ENCODE results near the gene UNC13A. TPM values are rescaled to one million over a fixed set of nuclear protein-coding genes. Genes with fewer than 3 reads are reported as not detected.
"Not testable (repeated sequence)": the region's sequence is repeated elsewhere in the genome, so short reads cannot be mapped to it uniquely, and the experiment has no call there.

Gene UNC13A
- polyA plus RNA-seq, 1 donor: 0.33 TPM

DNA sequence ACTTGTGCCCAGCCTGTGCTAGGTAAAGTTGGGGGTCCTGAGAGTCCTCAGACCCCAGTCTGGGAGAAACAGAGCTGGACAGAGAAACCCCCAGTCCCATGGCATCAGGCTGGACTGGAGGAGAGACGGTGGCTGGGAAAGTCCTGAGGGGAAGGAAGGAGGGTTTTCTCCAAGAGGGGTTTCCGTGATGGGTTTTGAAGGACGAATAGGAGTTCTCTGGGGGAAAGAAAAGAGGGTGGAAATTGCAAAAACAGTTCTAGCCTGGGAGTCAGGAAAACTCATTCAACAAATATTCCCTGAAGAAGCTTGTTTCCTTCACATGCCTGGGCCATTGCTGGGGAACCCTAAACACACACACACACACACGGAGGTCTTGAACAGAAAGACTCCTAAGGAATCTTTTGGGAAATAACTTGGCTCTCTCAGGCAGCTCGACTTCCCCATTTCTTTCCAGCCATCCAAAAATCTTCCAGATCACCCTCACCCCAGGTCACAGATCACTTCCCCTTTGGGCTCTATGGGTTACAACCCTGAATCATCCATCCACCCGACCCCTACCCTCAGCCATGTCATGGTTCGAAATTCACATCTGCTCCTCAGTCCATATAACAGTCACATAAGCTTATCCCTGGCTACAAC is 85.2 kb downstream of the UNC13A start:
- DNase-seq: no peak

DNA sequence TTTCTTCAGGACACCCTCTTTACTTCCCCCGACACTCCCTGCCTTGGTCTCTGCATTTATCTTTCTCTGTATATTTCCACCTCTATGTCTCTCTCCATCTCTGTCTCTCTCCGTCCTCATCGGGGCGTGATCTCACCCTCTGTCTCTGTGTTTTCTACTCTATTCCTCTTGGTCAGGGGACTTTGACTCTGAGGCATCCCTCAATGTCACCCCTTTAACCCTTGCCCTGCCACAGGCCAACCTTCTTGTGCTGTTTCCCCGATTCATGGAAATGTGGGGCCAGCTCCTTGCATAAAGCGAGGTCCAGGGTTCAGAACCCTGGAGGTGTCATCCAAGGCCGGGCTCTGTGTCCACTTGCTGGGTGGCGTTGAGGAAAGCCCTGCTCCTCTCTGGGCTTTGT is 85.9 kb downstream of the UNC13A start:
- DNase-seq: no peak

DNA sequence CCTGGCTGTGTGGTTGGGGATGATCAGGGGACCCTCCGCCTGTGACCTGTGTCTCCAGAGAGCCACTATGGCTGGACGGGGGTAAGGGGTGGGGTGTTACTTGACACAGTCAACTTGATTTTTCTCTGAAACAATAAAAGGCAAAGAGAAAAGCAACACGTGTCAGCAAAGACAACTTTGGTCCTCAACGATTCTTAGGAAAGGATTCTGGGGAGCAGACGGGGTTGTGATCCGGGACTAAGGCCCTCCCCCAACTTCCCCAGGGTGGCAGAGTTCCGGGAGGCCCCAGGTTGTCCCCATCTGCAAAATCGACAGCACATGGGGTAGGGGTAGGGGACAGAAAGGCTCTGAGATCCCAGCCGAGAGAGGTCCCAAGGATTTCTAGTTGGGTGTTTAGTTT is 86.5 kb downstream of the UNC13A start:
- no peak for DNase-seq

DNA sequence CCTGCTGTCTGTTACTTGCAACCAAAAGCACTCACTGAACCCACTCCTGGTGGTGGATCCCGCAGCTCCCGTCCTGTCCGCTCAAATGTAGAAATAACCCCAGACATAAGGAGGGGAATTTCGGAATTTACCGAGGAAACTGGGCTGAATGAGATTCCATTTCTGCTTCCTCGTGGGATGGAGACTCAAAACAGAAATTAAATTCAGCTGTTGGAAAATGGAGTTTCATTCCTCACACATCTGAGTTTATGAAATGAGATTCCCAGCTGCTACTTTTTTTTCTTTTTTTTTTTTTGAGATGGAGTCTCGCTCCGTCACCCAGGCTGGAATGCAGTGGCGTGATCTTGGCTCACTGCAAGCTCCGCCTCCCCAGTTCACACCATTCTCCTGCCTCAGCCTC is 88.4 kb downstream of the UNC13A start:
- no peak for DNase-seq

DNA sequence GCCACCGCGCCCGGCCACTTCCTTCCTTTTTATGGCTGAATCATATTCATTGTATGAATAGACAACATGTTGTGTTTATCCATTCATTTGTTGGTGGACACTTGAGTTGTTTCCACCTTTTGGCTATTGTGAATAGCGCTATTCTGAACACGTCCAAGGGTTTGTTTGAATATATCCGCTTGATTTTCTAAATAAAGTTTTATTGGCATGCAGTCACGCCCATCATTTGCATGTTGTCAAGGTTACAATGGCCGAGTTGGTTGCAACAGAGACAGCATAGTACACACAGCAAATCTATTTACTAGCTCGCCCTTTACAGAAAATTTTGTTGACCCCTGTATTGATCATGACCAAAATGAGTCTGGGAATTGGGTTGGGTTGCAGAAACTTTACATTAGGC is 89.2 kb downstream of the UNC13A start:
- DNase-seq: no peak

DNA sequence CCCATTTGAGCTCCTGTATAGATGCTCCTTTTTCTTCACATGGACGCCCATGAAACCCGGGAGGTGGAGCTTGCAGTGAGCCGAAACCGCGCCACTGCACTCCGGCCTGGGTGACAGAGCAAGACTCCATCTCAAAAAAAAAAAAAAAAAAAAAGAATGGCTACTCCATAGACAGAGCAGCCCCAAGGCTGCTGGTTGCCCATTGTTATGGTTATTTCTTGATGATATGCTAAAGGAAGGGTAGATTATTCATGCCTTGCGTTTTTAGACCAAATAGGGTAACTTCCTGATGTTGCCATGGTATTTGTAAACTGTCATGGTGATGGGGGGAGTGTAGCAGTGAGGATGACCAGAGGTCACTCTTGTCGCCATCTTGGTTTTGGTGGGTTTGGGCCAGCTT is 90.1 kb downstream of the UNC13A start:
- DNase-seq: not testable (repeated sequence)

DNA sequence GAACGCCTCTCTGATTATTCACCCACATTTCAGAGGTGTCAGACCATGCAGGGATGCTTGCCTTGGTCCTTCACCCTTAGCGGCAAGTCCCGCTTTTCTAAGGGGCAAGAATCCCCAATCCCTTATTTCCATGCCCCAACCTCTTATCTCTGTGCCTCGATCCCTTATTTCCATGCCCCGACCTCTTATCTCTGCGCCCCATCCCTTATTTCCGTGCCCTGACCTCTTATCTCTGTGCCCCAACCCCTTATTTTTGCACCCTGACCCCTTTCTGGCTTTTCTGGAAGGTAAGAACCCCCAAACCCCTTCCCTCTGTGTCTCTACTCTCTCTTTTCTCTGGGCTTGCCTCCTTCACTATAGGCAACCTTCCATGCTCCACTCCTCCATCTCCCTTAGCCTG is 93.9 kb downstream of the UNC13A start:
- not testable (repeated sequence) for DNase-seq

DNA sequence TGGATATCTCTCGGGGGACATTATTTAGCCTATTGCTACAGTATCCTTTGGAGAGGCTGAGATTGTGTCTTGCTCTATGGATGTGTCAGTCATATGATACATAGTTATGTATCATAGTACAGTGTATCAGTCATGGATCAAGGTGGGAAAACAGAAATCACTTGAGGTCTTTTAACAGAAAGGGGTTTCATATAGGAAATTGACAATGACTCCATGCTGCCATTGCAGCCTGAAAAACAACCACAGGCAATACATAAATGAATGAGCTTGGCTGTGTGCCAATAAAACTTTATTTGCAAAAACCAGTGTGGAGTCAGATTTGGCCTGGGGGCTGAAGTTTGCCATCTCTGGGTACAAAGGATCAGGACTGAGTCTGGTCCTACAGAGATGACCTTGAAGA is 97.3 kb downstream of the UNC13A start:
- no peak for DNase-seq

DNA sequence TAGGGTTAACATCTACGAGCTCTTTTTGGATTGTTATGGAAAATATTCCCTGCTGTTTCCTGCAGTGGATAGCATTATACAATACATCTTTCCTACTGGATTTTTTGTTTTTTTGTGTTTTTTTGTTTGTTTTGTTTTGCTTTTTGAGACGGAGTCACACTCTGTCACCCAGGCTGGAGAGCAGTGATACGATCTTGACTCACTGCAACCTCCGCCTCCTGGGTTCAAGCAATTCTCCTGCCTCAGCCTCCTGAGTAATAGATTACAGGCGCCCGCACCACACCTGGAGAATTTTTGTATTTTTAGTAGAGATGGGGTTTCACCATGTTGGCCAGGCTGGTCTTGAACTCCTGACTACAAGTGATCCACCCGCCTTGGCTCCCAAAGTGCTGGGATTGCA is 102.8 kb downstream of the UNC13A start:
- DNase-seq: not testable (repeated sequence)

DNA sequence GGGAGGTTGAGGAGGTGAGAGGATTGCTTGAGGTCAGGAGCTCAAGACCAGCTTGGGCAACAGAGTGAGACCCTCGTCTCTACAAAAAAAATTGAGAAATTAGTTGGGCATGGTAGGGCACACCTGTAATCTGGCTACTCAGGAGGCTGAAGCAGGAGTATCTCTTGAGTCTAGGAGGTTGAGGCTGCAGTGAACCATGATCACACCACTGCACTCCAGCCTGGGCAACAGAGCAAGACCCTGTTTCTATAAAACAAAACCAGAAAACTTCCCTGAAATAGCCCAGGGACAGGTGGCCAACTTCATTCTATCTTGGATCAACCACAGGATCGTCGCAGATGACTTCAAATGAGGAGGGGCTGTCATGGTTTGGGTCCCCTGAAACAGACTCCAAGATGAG is 104.0 kb downstream of the UNC13A start:
- DNase-seq: no peak

DNA sequence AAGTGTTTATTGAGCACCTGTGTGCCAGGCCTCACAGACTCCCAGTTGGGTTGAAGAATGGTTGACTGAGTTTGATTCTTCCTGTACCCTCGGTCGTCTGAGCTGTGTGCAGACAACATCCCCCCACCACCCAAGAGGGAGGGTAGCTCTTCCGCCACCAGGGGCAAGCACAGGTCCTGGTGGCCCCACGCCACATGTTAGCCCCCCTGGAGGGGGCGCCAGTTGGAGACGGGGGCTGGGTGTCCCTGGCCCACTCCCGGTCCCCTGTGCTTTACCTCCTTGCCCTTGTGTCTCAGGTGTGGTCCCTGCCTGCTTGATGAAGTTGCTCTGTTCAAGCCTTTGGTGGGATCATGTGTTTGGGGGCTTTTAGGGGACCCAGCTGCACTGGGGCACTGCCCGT is 105.5 kb downstream of the UNC13A start:
- no peak for DNase-seq

DNA sequence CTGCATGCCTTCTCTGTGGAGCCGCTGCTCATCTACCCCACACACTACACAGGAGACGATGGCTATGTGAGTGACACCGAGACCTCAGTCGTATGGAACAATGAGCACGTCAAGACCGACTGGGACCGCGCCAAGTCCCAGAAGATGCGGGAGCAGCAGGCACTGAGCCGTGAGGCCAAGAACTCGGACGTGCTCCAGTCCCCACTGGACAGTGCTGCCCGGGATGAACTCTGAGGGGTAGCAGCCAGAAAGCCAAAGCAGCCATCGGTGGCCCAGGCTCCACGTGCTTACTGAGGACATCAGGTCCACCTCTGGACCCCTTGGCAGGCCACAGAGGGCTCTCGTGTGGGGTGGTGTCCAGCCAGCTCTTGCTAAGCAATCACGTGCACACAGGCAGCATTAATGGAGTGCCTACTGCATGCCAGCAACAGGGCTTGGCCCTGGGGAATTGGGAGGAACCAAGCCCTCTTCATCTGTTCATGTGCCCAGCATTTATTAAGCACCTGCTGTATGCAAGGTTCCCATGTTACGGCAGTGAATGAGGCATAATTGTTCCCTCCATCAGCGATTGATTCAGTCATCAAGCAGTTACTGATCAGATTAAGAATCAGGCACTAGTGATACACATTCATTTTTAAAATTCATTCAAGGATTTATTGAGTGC is 106.8 kb downstream of the UNC13A start:
- DNase-seq: no peak

DNA sequence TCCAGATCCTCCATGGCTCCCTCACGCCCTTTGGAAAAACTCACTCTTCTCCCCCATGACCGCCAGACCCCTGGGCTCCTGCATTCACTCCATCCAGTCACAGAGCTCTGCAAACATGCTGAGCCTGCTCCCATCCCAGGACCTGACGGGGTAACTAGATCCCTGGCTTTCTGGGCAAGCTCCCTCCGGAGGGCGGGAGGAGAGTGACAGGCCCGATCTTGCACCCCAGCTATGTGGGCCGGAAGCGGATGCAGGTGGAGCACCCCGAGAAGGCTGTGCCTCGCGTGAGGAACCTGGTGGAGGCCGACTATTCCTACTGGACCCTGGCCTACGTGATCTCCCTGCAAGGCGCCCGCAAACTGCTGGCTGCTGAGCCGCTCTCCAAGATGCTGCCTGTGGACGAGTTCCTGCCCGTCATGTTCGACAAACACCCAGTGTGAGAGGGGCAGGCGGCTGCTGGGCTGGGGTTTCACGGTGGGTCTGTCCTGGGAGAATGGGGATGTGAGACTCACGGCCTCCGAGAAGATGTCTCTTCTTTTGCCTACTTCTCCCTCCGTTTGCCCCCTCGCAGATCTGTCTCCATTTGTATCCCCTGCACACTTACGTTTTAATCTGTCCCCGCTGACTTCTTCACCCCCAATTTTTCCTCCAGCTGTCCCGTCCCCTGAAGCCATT is 107.5 kb downstream of the UNC13A start:
- no peak for DNase-seq

DNA sequence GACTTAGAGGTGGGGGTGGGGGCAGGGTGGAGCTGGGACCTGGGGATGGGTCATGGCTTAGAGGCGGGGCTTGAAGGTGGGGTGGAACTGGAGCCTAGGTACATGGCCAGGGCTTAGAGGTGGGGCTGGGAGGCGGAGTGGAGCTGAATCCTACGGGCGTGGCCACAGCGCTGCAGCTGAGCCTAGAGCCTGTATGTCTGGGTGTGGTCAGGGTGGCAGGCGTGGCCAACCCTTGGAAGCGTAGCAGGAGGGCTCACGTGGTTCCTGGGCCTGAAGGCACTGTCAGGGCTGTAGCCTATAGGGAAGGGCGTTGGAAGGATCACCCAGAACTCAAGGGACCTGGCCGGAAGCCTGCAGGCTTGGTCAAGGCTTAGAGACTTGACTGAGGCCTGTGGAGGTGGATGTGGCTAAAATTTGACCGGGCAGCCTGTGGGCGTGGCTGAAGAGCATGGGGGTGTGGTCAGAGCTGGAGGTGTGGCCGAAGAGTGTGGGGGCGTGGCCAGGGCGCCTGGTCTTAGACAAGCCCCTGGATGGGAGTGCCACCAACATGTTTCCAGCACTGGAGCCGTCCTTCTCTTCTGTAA is 108.4 kb downstream of the UNC13A start:
- DNase-seq: no peak

DNA sequence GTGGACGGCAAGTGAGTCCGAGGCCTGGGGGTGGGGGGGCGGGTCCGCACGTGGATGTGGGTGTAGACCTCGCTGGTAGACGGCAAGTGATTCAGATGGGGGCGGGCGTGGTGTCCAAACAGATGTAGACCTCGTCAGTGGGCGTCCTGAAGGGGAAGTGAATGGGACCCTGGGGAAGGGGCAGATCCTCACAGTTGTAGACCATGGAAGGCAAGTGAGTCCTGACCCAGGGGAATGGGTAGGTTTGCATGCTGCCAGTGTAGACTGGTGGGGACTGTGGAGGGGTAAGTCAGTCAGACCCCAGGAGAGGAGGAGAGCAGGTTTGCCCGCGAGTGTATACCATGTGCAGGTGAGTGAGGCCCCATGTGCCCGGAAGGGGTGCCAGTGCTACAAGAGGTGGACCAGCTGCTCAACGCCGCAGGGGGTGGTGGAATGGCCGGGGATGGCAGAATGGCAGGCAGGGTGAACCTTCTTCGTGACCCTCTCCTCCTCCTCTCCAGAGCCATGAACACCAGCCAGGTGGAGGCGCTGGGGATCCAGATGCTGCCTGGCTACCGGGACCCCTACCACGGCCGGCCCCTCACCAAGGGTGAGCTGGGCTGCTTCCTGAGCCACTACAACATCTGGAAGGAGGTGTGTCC is 110.6 kb downstream of the UNC13A start:
- DNase-seq: no peak

DNA sequence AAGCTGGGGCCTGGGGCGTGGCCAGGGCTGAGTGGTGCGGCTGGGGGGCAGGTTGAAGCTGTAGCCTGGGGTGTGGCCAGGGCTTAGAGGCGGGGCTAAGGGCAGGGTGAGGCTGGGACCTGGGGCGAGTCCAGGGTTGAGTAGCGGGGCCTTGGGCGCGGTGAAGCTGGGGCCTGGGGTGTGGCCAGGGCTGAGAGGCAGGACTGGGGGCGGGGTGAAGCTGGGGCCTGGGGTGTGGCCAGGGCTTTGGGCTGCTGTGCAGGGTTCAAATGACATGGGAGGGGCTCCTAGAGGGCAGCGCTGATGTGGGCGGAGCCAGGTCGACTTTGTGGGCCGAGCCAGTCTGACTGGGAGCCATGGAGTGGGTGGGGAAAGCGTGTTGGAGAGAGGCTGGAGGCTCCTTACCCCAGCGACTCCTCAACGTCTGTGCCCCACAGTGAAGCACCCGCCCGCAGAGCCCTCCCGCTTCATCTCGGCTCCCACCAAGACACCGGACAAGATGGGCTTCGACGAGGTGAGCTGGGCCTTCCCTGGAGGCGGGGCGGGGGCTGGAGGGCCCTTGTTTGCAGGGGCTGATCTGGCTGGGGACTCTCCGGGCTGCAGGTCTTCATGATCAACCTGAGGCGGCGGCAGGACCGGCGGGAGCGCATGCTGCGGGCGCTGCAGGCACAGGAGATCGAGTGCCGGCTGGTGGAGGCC is 111.2 kb downstream of the UNC13A start:
- DNase-seq: peak; percentile 30

DNA sequence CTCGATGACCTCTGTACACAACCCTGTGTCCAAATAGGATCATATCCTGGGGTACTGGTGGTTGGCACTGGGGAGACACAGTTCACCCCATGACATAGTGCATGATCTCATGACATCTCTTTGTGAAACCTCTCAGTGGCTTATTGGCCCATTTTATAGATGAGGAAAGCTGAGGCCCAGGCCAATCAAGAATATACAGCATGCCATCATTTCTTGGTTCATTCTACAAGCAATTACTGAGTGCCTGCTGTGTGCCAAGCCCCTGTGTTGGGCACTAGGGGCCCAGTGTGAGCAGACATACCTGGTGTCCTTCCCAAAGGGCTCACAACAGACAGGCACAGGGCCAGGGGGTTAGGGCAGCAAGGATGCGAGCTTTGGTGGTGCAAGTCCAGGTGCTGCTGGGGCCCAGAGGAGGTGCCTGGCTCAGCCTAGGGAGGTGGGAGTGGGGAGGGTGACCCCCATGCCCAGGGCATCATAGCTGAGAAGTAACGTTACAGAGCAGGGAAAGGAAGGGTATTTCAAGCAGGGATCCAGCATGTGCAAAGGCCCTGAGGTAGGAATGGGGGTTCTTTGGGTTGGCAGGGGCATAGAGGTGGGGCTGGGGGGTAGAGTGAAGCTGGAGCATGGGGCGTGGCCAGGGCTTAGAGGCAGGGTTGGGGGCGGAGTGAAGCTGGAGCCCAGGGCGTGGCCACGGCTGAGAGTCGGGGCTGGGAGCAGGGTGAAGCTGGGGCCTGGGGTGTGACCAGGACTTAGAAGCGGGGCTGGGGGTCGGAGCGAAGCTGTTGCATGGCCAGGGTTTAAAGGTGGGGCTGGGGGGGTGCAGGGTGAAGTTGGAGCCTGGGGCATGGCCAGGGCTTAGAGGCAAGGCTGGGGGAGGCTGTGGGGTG is 112.0 kb downstream of the UNC13A start:
- DNase-seq: no peak

DNA sequence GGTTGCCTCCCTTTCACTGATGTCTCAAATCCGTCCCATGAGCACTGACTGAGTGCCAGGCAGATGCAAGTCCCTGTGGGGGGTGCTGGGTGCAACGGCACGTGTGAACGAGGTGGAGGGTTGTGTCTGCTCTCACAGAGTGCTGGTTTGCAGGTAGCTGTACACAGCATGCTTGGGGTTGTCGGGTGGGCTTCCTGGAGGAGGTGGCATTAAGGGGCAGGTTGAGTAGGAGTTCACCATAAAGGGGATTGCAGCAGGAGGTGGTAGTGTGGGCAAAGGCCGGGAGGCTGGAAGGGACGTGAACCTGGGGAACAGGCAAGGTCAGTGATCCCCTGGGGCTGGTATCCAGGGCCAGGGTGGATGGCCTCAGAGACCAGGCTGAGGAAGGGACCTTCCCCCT is 115.5 kb downstream of the UNC13A start:
- DNase-seq: no peak

DNA sequence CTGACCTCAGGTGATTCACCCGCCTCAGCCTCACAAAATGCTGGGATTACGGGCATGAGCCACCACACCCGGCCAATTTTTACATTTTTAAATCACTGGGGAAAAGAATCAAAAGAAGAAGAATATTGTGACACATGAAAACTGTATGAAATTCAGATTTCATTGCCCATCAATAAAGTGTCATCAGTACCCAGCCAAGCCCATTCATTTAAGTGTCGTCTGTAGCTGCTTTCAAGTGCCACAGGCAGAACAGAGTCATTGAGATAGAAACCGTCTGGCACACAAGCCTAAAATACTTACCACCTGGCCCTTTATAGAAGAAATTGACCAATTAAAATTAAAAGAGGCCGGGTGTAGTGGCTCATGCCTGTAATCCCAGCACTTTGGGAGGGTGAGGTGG is 117.4 kb downstream of the UNC13A start:
- DNase-seq: no peak

DNA sequence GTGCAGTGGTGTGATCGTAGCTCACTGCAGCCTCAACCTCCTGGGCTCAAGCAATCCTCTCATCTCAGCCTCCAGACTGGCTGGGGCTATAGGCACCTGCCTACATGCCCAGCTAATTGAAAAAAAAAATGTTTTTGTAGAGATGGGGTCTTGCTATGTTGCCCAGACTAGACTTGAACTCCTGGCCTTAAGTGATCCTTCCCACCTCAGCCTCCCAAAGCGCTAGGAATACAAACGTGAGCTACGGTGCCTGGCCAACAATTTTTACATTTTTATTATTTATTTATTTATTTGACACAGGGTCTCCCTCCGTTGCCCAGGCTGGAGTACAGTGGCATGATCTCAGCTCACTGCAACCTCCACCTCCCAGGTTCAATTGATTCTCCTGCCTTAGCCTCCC is 117.9 kb downstream of the UNC13A start:
- not testable (repeated sequence) for DNase-seq

DNA sequence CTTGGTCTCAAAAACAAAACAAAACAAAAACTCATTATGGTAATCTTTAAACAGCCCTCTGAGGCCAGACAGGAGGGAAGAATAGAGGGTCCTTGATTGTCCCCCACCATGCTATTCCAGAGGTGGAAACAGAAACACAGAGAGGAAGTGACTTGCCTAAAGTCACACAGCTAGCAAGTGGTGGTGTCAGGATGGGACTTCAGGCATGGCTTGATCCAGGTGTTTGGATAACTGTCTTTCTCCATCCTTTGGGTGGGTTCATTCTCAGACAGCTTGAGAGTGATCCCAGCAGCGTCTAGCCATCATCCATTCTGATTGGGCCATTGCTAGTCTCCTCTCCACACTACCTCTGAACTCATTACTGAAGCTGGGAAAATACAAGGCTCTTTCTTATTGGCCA is 120.2 kb downstream of the UNC13A start:
- DNase-seq: no peak

Data from left kidney (tissue), 2 donors.